IMR-90 (cell line): Measurements from ENCODE around the gene CRYAA.
"Not testable (repeated sequence)": the region's sequence is repeated elsewhere in the genome, so short reads cannot be mapped to it uniquely, and the experiment has no call there.

Experiments used
- BHLHE40 ChIP-seq: fragments of 150-350 bp; IDR thresholded peaks from 2 replicates; pipeline ENCODE4 v1.6.1; 2016; ENCODE audit warnings: mild to moderate bottlenecking, low read depth, low read length
- CEBPB ChIP-seq: IDR thresholded peaks from 2 replicates; pipeline ENCODE4 v1.6.1; 2012; ENCODE audit warnings: low read depth, low read length, improper control_type of control experiment
- MAFK ChIP-seq: IDR thresholded peaks from 2 replicates; pipeline ENCODE4 v1.6.1; 2012; ENCODE audit warnings: low read depth, low read length, improper control_type of control experiment
- MAZ ChIP-seq: IDR thresholded peaks from 2 replicates; pipeline ENCODE4 v1.6.1; 2012; ENCODE audit warnings: low read depth, mild to moderate bottlenecking, low read length, improper control_type of control experiment, moderate library complexity, borderline replicate concordance
- MXI1 ChIP-seq: IDR thresholded peaks from 2 replicates; pipeline ENCODE4 v1.6.1; 2012; ENCODE audit warnings: low read depth, mild to moderate bottlenecking, low read length, moderate library complexity, borderline replicate concordance
- NFE2L2 ChIP-seq: fragments of 150-350 bp; IDR thresholded peaks from 2 replicates; pipeline ENCODE4 v1.6.1; 2016; ENCODE audit warnings: low read depth, mild to moderate bottlenecking, low read length
- POLR2A ChIP-seq: IDR thresholded peaks from 2 replicates; pipeline ENCODE4 v1.6.1; 2012; ENCODE audit warnings: mild to moderate bottlenecking, low read depth, low read length
- RAD21 ChIP-seq: IDR thresholded peaks from 2 replicates; pipeline ENCODE4 v1.6.1; 2012; ENCODE audit warnings: low read length, improper control_type of control experiment
- RCOR1 ChIP-seq: IDR thresholded peaks from 2 replicates; pipeline ENCODE4 v1.6.1; 2012; ENCODE audit warnings: mild to moderate bottlenecking, low read length, improper control_type of control experiment; ENCODE audit not compliant: insufficient replicate concordance
- RFX5 ChIP-seq: IDR thresholded peaks from 2 replicates; pipeline ENCODE4 v1.8.0; 2012; ENCODE audit warnings: low read depth, mild to moderate bottlenecking, low read length, moderate library complexity
- SMC3 ChIP-seq: fragments of 150-350 bp; IDR thresholded peaks from 2 replicates; pipeline ENCODE4 v1.6.1; 2016; ENCODE audit warnings: low read depth, mild to moderate bottlenecking, antibody characterized with exemption, low read length, moderate library complexity
- TF ChIP-seq, protein P1 (sequence below): conservative IDR thresholded peaks from 2 replicates; pipeline ENCODE4 v1.5.1; 2012; ENCODE audit warnings: mild to moderate bottlenecking, low read depth, low read length, improper control_type of control experiment
- TF ChIP-seq, protein P2 (sequence below): fragments of 150-350 bp; IDR thresholded peaks from 2 replicates; pipeline ENCODE4 v1.6.1; 2016; ENCODE audit warnings: low read depth, mild to moderate bottlenecking, low read length, moderate library complexity, borderline replicate concordance
- TF ChIP-seq, protein P3 (sequence below): fragments of 150-350 bp; IDR thresholded peaks from 2 replicates; pipeline ENCODE4 v1.6.1; 2017; ENCODE audit warnings: mild to moderate bottlenecking, antibody characterized with exemption, low read length, low read depth

DNA sequence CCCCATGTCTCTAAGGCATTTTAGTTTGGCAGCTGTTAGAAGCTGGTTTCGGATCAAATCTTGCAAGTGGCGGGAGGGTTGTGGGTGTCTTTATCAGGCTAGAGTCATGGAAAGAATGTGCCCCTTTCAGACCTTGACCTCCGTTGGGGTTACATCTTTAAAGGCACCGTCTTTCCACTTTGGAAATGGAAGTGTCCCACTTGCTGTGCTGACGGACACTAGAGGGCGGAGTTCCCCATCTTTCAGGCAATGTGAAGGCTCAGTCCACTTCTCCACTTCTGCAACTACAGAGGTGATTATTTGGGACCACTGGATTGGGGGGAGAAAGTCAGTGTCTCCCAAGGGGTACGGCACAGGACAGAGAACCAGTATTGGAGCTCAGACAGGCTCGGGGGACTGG, 29.9 kb upstream of the CRYAA start:
- TF ChIP-seq POLR2A, NFE2L2, RAD21, MAFK, BHLHE40, MAZ, RCOR1, RFX5, MXI1, CEBPB, SMC3: not testable (repeated sequence)
- TF ChIP-seq, protein P1, sequence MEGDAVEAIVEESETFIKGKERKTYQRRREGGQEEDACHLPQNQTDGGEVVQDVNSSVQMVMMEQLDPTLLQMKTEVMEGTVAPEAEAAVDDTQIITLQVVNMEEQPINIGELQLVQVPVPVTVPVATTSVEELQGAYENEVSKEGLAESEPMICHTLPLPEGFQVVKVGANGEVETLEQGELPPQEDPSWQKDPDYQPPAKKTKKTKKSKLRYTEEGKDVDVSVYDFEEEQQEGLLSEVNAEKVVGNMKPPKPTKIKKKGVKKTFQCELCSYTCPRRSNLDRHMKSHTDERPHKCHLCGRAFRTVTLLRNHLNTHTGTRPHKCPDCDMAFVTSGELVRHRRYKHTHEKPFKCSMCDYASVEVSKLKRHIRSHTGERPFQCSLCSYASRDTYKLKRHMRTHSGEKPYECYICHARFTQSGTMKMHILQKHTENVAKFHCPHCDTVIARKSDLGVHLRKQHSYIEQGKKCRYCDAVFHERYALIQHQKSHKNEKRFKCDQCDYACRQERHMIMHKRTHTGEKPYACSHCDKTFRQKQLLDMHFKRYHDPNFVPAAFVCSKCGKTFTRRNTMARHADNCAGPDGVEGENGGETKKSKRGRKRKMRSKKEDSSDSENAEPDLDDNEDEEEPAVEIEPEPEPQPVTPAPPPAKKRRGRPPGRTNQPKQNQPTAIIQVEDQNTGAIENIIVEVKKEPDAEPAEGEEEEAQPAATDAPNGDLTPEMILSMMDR = not testable (repeated sequence)
- TF ChIP-seq, protein P2, sequence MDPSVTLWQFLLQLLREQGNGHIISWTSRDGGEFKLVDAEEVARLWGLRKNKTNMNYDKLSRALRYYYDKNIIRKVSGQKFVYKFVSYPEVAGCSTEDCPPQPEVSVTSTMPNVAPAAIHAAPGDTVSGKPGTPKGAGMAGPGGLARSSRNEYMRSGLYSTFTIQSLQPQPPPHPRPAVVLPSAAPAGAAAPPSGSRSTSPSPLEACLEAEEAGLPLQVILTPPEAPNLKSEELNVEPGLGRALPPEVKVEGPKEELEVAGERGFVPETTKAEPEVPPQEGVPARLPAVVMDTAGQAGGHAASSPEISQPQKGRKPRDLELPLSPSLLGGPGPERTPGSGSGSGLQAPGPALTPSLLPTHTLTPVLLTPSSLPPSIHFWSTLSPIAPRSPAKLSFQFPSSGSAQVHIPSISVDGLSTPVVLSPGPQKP = not testable (repeated sequence)
- TF ChIP-seq, protein P3, sequence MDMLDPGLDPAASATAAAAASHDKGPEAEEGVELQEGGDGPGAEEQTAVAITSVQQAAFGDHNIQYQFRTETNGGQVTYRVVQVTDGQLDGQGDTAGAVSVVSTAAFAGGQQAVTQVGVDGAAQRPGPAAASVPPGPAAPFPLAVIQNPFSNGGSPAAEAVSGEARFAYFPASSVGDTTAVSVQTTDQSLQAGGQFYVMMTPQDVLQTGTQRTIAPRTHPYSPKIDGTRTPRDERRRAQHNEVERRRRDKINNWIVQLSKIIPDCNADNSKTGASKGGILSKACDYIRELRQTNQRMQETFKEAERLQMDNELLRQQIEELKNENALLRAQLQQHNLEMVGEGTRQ = not testable (repeated sequence)
